ENCODE results near the gene LRSAM1. TPM values are rescaled to one million over a fixed set of nuclear protein-coding genes. Genes with fewer than 3 reads are reported as not detected.
A peak's percentile ranks its signal among the peaks of the same experiment; 100 is the strongest.

LRSAM1 gene
- total and polyA plus RNA-seq, 4 donors: 6.6 to 9.7 (median 7.1) TPM

- DNase-seq (ENCODE audit: low spot score): no peak
- Histone ChIP-seq H3K4me1 (ENCODE audit: control insufficient read depth in 4 of 4, insufficient read depth in 4 of 4, low read length in 3 of 4) (peaks cover 7 to 40% (median 34%) of the 10 kb centered on the region in 4 donors), H3K9me3 (ENCODE audit: control insufficient read depth in 4 of 4, low read length in 3 of 4) (peaks cover 8 to 11% (median 10%) of the 10 kb centered on the region in 4 donors), H3K27ac (ENCODE audit: low read depth in 1 of 2, low read length in 2 of 2) (no peak overlapping the region), H3K4me3 (ENCODE audit: low read depth in 1 of 3, low read length in 3 of 3) (no peak overlapping the region), H3K36me3 (ENCODE audit: control insufficient read depth in 4 of 4, insufficient read depth in 3 of 4, low read depth in 1 of 4, low read length in 3 of 4) (peaks cover 17 to 60% (median 46%) of the 10 kb centered on the region in 4 donors), H3K9ac (ENCODE audit: low read depth in 1 of 2, low read length in 2 of 2) (no peak overlapping the region), H3K27me3 (ENCODE audit: control insufficient read depth in 4 of 4, insufficient read depth in 4 of 4, low read length in 3 of 4) (no peaks in the 10 kb centered on the region)
- no peak for TF ChIP-seq CTCF (IDR thresholded peaks at IDR 0.05; ENCODE audit: low read depth, low read length, missing input control)
- no peak for TF ChIP-seq RAD21 (IDR thresholded peaks at IDR 0.05)
- no peak for TF ChIP-seq RXRA (IDR thresholded peaks at IDR 0.05)
- TF ChIP-seq GABPA (IDR thresholded peaks at IDR 0.05 in 1 of 2, conservative IDR thresholded peaks at IDR 0.05 in 1 of 2): no peak
- no peak for TF ChIP-seq MAX (IDR thresholded peaks at IDR 0.05)
- WGBS: 94% methylated on average over 8 of the region's 8 CpGs
Observed at GRCh38 chr9:127448112-127448805, 3.1 kb upstream of the LRSAM1 start.

- TF ChIP-seq RAD21 (IDR thresholded peaks at IDR 0.05) (no peak), MAX (IDR thresholded peaks at IDR 0.05) (no peak), EGR1 (IDR thresholded peaks at IDR 0.05; ENCODE audit: low read depth in 2 of 2) (no peak), TAF1 (conservative IDR thresholded peaks at IDR 0.05) (no peak), CTCF (IDR thresholded peaks at IDR 0.05; ENCODE audit: low read depth, low read length, missing input control) (no peak), NR2F2 (IDR thresholded peaks at IDR 0.05) (no peak)
- Histone ChIP-seq H3K27ac (ENCODE audit: low read depth in 1 of 2, low read length in 2 of 2) (peak overlapping the region in 1 of 2 donors; percentile 89), H3K9ac (ENCODE audit: low read depth in 1 of 2, low read length in 2 of 2) (peak overlapping the region in 1 of 2 donors; percentile 87), H3K4me3 (ENCODE audit: low read depth in 1 of 3, low read length in 3 of 3) (peak overlapping the region in 2 of 3 donors; percentile 71 to 77), H3K9me3 (ENCODE audit: control insufficient read depth in 4 of 4, low read length in 3 of 4) (peaks cover 3 to 6% (median 5%) of the 10 kb centered on the region in 4 donors), H3K36me3 (ENCODE audit: control insufficient read depth in 4 of 4, insufficient read depth in 3 of 4, low read depth in 1 of 4, low read length in 3 of 4) (peaks cover 16 to 51% (median 39%) of the 10 kb centered on the region in 4 donors), H3K4me1 (ENCODE audit: control insufficient read depth in 4 of 4, insufficient read depth in 4 of 4, low read length in 3 of 4) (peaks cover 7 to 44% (median 35%) of the 10 kb centered on the region in 4 donors), H3K27me3 (ENCODE audit: control insufficient read depth in 4 of 4, insufficient read depth in 4 of 4, low read length in 3 of 4) (no peaks in the 10 kb centered on the region)
- 75% methylated on average over 5 of the region's 5 CpGs for WGBS
- no peak for DNase-seq (ENCODE audit: low spot score)
Observed at GRCh38 chr9:127449332-127449966, 1.9 kb upstream of the LRSAM1 start.

GRCh38 chr9:127450243-127450760 is 1.0 kb upstream of the LRSAM1 start:
- peak overlapping the region; percentile 89 to 94 for H3K27ac ChIP-seq (ENCODE audit: low read depth in 1 of 2, low read length in 2 of 2)
- peak overlapping the region; percentile 71 to 84 (median 77) for H3K4me3 ChIP-seq (ENCODE audit: low read depth in 1 of 3, low read length in 3 of 3)
- H3K36me3 ChIP-seq (ENCODE audit: control insufficient read depth in 4 of 4, insufficient read depth in 3 of 4, low read depth in 1 of 4, low read length in 3 of 4): peaks cover 11 to 42% (median 32%) of the 10 kb centered on the region in 4 donors
- TF ChIP-seq FOXA2 (IDR thresholded peaks at IDR 0.05): no peak
- no peak for TF ChIP-seq RAD21 (IDR thresholded peaks at IDR 0.05)
- TF ChIP-seq YY1 (IDR thresholded peaks at IDR 0.05): no peak
- TF ChIP-seq ATF3 (IDR thresholded peaks at IDR 0.05): no peak
- no peak for TF ChIP-seq SP1 (IDR thresholded peaks at IDR 0.05)
- no peak for TF ChIP-seq FOXA1 (IDR thresholded peaks at IDR 0.05)
- no peak for TF ChIP-seq CTCF (IDR thresholded peaks at IDR 0.05; ENCODE audit: low read depth, low read length, missing input control)
- no peak for TF ChIP-seq HNF4A (conservative IDR thresholded peaks at IDR 0.05)
- no peak for TF ChIP-seq ZBTB33 (IDR thresholded peaks at IDR 0.05)
- TF ChIP-seq JUND (IDR thresholded peaks at IDR 0.05): no peak
- peak overlapping the region; percentile 87 for H3K9ac ChIP-seq (ENCODE audit: low read depth in 1 of 2, low read length in 2 of 2)
- DNase-seq (ENCODE audit: low spot score): no peak
- no peaks in the 10 kb centered on the region for H3K27me3 ChIP-seq (ENCODE audit: control insufficient read depth in 4 of 4, insufficient read depth in 4 of 4, low read length in 3 of 4)
- H3K9me3 ChIP-seq (ENCODE audit: control insufficient read depth in 4 of 4, low read length in 3 of 4): no peaks in the 10 kb centered on the region
- WGBS: 14% methylated on average over 14 of the region's 14 CpGs
- H3K4me1 ChIP-seq (ENCODE audit: control insufficient read depth in 4 of 4, insufficient read depth in 4 of 4, low read length in 3 of 4): peaks cover 7 to 47% (median 31%) of the 10 kb centered on the region in 4 donors

Measured in liver (tissue), 9 donors.